GM12872 (cell line): ENCODE data around the gene SLC16A14.

Experiments
- CTCF ChIP-seq: IDR thresholded peaks from 3 replicates; pipeline ENCODE4 v1.5.1; 2011; ENCODE audit warnings: low read depth, mild to moderate bottlenecking, low read length, moderate library complexity; ENCODE audit not compliant: insufficient read depth

Gene SLC16A14, protein sequence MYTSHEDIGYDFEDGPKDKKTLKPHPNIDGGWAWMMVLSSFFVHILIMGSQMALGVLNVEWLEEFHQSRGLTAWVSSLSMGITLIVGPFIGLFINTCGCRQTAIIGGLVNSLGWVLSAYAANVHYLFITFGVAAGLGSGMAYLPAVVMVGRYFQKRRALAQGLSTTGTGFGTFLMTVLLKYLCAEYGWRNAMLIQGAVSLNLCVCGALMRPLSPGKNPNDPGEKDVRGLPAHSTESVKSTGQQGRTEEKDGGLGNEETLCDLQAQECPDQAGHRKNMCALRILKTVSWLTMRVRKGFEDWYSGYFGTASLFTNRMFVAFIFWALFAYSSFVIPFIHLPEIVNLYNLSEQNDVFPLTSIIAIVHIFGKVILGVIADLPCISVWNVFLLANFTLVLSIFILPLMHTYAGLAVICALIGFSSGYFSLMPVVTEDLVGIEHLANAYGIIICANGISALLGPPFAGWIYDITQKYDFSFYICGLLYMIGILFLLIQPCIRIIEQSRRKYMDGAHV

GRCh38 chr2:230068651-230069055, at the start of gene SLC16A14:
SLC16A14 (minus strand) TSS chr2:230068924; CDS start chr2:230059352, 9,572 bp downstream.
- TF ChIP-seq CTCF = no peak; the same call in 2 of the 3 replicates

GRCh38 chr2:230106771-230107170, 38.0 kb upstream of the SLC16A14 start:
- no peak for TF ChIP-seq CTCF

DNA sequence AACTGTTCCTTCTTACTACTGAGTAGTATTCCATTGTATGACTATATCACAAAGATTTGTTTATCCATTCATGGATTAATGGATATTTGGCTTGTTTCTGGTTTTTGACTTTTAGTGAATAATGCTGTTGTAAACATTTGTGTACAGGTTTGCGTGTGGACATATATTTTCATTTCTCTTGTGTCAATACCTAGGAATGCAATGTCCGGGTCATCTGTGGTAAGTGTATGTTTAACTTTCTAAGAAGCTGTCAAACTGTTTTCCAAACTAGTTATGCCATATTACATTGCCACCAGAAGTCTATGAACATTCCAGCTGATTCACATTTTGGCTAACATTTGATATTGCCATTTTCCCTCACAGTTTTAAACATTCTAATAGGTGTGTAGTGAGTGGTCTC, 29.1 kb upstream of the SLC16A14 start:
- TF ChIP-seq CTCF = no peak

- no peak for TF ChIP-seq CTCF
Measured at GRCh38 chr2:230097424-230097823, 28.7 kb upstream of the SLC16A14 start.

DNA sequence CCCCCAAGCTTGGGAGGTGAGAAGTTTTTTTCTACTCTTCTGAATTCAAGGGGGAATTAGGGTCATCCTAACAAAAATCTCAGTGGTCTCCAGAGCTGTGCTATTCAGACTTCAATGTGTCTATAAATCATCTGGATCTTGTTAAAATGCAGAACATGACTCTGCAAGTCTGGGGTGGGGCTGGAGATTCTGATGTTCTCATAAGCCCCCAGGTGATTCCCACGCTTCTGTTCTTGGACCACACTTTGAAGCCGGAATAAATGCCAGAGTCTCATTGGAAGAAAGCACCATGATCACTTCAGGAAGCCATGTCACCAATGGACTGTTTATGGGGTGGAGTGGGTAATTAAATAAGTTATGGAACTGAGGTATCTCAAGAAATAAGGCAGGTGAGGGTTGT, 22.2 kb upstream of the SLC16A14 start:
- TF ChIP-seq CTCF = no peak

GRCh38 chr2:230085201-230085600, 16.5 kb upstream of the SLC16A14 start:
- TF ChIP-seq CTCF = no peak

GRCh38 chr2:230077851-230078547, 9.3 kb upstream of the SLC16A14 start:
- no peak for TF ChIP-seq CTCF
